SJSA1 (cell line): ENCODE data around the gene TBCA. TPM values are rescaled to one million over a fixed set of nuclear protein-coding genes. Genes with fewer than 3 reads are reported as not detected.

Source experiments
- DNase-seq, 2 experiments: peaks; one replicate each; pipeline ENCODE4 v3.0.0-alpha.2; 2015 to 2020; ENCODE audit warnings: low spot score in 2 of 2, low read depth in 1 of 2
- H3K27ac ChIP-seq: fragments of 250-450 bp; sonication (Bioruptor Pico); 2 replicates; pipeline ENCODE4 v1.5.1; 2020; ENCODE audit warnings: mild to moderate bottlenecking, moderate library complexity
- H3K27me3 ChIP-seq: fragments of 250-450 bp; sonication (Bioruptor Pico); replicated peaks from 2 replicates; pipeline ENCODE4 v1.5.1; 2020; ENCODE audit warnings: mild to moderate bottlenecking, moderate library complexity
- H3K36me3 ChIP-seq: fragments of 250-450 bp; sonication (Bioruptor Pico); 2 replicates; pipeline ENCODE4 v1.5.1; 2020; ENCODE audit warnings: mild to moderate bottlenecking
- H3K4me1 ChIP-seq: fragments of 250-450 bp; sonication (Bioruptor Pico); replicated peaks from 2 replicates; pipeline ENCODE4 v1.6.1; 2021; ENCODE audit warnings: mild to moderate bottlenecking
- H3K4me3 ChIP-seq: fragments of 250-450 bp; sonication (Bioruptor Pico); 2 replicates; pipeline ENCODE4 v1.5.1; 2020; ENCODE audit warnings: mild to moderate bottlenecking
- H3K9me3 ChIP-seq: fragments of 250-450 bp; sonication (Bioruptor Pico); replicated peaks from 2 replicates; pipeline ENCODE4 v1.5.1; 2020; ENCODE audit warnings: mild to moderate bottlenecking
- total RNA-seq: library from RNA; depleted of rRNA; stranded (reverse); fragments of >200 nt; shearing (Covaris generic); gene quantifications from 2 replicates; pipeline ENCODE4 v1.2.3, GENCODE V29; 2014

Gene TBCA
- total RNA-seq, 1 experiment from 2014 or later = 167 TPM

GRCh38 chr5:77658662-77659061, 117.5 kb downstream of the TBCA start:
- Histone ChIP-seq H3K27ac (no peak overlapping the region), H3K9me3 (no peaks in the 10 kb centered on the region), H3K4me1 (no peaks in the 10 kb centered on the region), H3K36me3 (no peaks in the 10 kb centered on the region), H3K4me3 (no peak overlapping the region), H3K27me3 (peaks cover 3% of the 10 kb centered on the region; the same call in 1 of the 2 replicates)
- DNase-seq = no peak

- H3K27me3 ChIP-seq = peaks cover 5% of the 10 kb centered on the region
- H3K27ac ChIP-seq = no peak overlapping the region
Measured at GRCh38 chr5:77651343-77651742, 124.8 kb downstream of the TBCA start.

GRCh38 chr5:77650686-77651085, 125.5 kb downstream of the TBCA start:
- Histone ChIP-seq H3K36me3 (no peaks in the 10 kb centered on the region), H3K27ac (no peak overlapping the region), H3K4me3 (no peak overlapping the region), H3K4me1 (peaks cover 2% of the 10 kb centered on the region), H3K9me3 (peaks cover 2% of the 10 kb centered on the region; the same call in 1 of the 2 replicates), H3K27me3 (peaks cover 11% of the 10 kb centered on the region)
- no peak for DNase-seq

More at GRCh38 chr5:77651343-77651742, 124.8 kb downstream of the TBCA start:
- H3K4me1 ChIP-seq = no peaks in the 10 kb centered on the region
- no peaks in the 10 kb centered on the region for H3K36me3 ChIP-seq
- no peak overlapping the region for H3K4me3 ChIP-seq
- DNase-seq = no peak
- no peaks in the 10 kb centered on the region for H3K9me3 ChIP-seq

GRCh38 chr5:77649776-77650175, 126.4 kb downstream of the TBCA start:
- peaks cover 14% of the 10 kb centered on the region for H3K27me3 ChIP-seq
- H3K9me3 ChIP-seq = peaks cover 3% of the 10 kb centered on the region; the same call in 1 of the 2 replicates
- H3K27ac ChIP-seq = no peak overlapping the region
- no peak for DNase-seq
- H3K36me3 ChIP-seq = no peaks in the 10 kb centered on the region
- H3K4me3 ChIP-seq = no peak overlapping the region
- H3K4me1 ChIP-seq = peaks cover 7% of the 10 kb centered on the region

GRCh38 chr5:77645995-77646639, 130.0 kb downstream of the TBCA start:
- Histone ChIP-seq H3K9me3 (peaks cover 3% of the 10 kb centered on the region; the same call in 1 of the 2 replicates), H3K27me3 (peaks cover 31% of the 10 kb centered on the region), H3K4me3 (no peak overlapping the region; the same call in 1 of the 2 replicates)

GRCh38 chr5:77645158-77645994, 130.8 kb downstream of the TBCA start:
- DNase-seq = peak in 1 of 2 experiments; percentile 38
- Histone ChIP-seq H3K27me3 (peaks cover 31% of the 10 kb centered on the region), H3K4me3 (peak overlapping the region; percentile 30)

More at GRCh38 chr5:77645995-77646639, 130.0 kb downstream of the TBCA start:
- DNase-seq = no peak
- Histone ChIP-seq H3K36me3 (no peaks in the 10 kb centered on the region), H3K4me1 (peaks cover 12% of the 10 kb centered on the region), H3K27ac (no peak overlapping the region)

GRCh38 chr5:77644371-77645157, 131.6 kb downstream of the TBCA start:
- Histone ChIP-seq H3K4me3 (0 out of 2 replicates have a peak overlapping the region, but pooled peaks have one; percentile 12), H3K27me3 (peaks cover 35% of the 10 kb centered on the region), H3K27ac (no peak overlapping the region), H3K4me1 (peaks cover 12% of the 10 kb centered on the region), H3K9me3 (peaks cover 3% of the 10 kb centered on the region; the same call in 1 of the 2 replicates), H3K36me3 (no peaks in the 10 kb centered on the region)
- peak in 1 of 2 experiments; percentile 2 for DNase-seq

More at GRCh38 chr5:77645158-77645994, 130.8 kb downstream of the TBCA start:
- no peak overlapping the region for H3K27ac ChIP-seq
- no peaks in the 10 kb centered on the region for H3K36me3 ChIP-seq
- H3K9me3 ChIP-seq = peaks cover 3% of the 10 kb centered on the region; the same call in 1 of the 2 replicates
- H3K4me1 ChIP-seq = peaks cover 12% of the 10 kb centered on the region

- peaks cover 12% of the 10 kb centered on the region for H3K4me1 ChIP-seq
- peaks cover 33% of the 10 kb centered on the region for H3K27me3 ChIP-seq
- no peak overlapping the region for H3K27ac ChIP-seq
- peaks cover 3% of the 10 kb centered on the region; the same call in 1 of the 2 replicates for H3K9me3 ChIP-seq
- no peak for DNase-seq
- H3K36me3 ChIP-seq = no peaks in the 10 kb centered on the region
- H3K4me3 ChIP-seq = no peak overlapping the region
Measured at GRCh38 chr5:77643654-77644370, 132.3 kb downstream of the TBCA start.

GRCh38 chr5:77642738-77643653, 133.1 kb downstream of the TBCA start:
- Histone ChIP-seq H3K27ac (no peak overlapping the region), H3K27me3 (peaks cover 36% of the 10 kb centered on the region), H3K4me1 (peaks cover 12% of the 10 kb centered on the region), H3K4me3 (no peak overlapping the region), H3K36me3 (no peaks in the 10 kb centered on the region), H3K9me3 (peaks cover 3% of the 10 kb centered on the region; the same call in 1 of the 2 replicates)
- DNase-seq = no peak

- Histone ChIP-seq H3K27ac (no peak overlapping the region), H3K9me3 (peaks cover 3% of the 10 kb centered on the region; the same call in 1 of the 2 replicates), H3K36me3 (no peaks in the 10 kb centered on the region), H3K4me3 (no peak overlapping the region), H3K27me3 (peaks cover 43% of the 10 kb centered on the region), H3K4me1 (peaks cover 12% of the 10 kb centered on the region)
- DNase-seq = no peak
Measured at GRCh38 chr5:77641963-77642737, 134.0 kb downstream of the TBCA start.

GRCh38 chr5:77641397-77641943, 134.7 kb downstream of the TBCA start:
- no peaks in the 10 kb centered on the region for H3K36me3 ChIP-seq
- H3K4me1 ChIP-seq = peaks cover 12% of the 10 kb centered on the region
- H3K9me3 ChIP-seq = peaks cover 3% of the 10 kb centered on the region; the same call in 1 of the 2 replicates
- DNase-seq = no peak
- H3K27ac ChIP-seq = no peak overlapping the region
- peaks cover 50% of the 10 kb centered on the region for H3K27me3 ChIP-seq
- H3K4me3 ChIP-seq = no peak overlapping the region
